HG03354 (cell line): ENCODE measurements around the gene GPD2.

Experiments used
- ATAC-seq: cut with Tn5 transposase; IDR thresholded peaks from one replicate; pipeline ENCODE4 v1.9.1; 2021; ENCODE audit warnings: mild to moderate bottlenecking; ENCODE audit not compliant: unreplicated experiment, poor library complexity, severe bottlenecking

Gene GPD2

GRCh38 chr2:156435718-156436496, at the start of gene GPD2:
GPD2 (plus strand) TSS chr2:156436379; CDS start chr2:156476106, 39,727 bp downstream.
- peak; percentile 71 for ATAC-seq

GRCh38 chr2:156394033-156394741, 42.0 kb upstream of the GPD2 start:
- no peak for ATAC-seq

- peak; percentile 33 for ATAC-seq
Measured at GRCh38 chr2:156396126-156396525, 40.1 kb upstream of the GPD2 start.

- no peak for ATAC-seq
Measured at GRCh38 chr2:156397229-156397628, 39.0 kb upstream of the GPD2 start.

GRCh38 chr2:156398176-156398575, 38.0 kb upstream of the GPD2 start:
- no peak for ATAC-seq

GRCh38 chr2:156399224-156399949, 36.8 kb upstream of the GPD2 start:
- ATAC-seq, result peak; percentile 0

- ATAC-seq, result peak; percentile 38
Measured at GRCh38 chr2:156399950-156400705, 36.1 kb upstream of the GPD2 start.

- ATAC-seq, result peak; percentile 69
Measured at GRCh38 chr2:156400706-156401678, 35.2 kb upstream of the GPD2 start.

GRCh38 chr2:156401861-156402260, 34.3 kb upstream of the GPD2 start:
- ATAC-seq, result no peak

- ATAC-seq, result no peak
Measured at GRCh38 chr2:156405586-156405985, 30.6 kb upstream of the GPD2 start.

- ATAC-seq, result no peak
Measured at GRCh38 chr2:156411835-156412234, 24.3 kb upstream of the GPD2 start.

- ATAC-seq, result no peak
Measured at GRCh38 chr2:156421851-156422250, 14.3 kb upstream of the GPD2 start.

- ATAC-seq, result no peak
Measured at GRCh38 chr2:156423674-156424282, 12.4 kb upstream of the GPD2 start.

- no peak for ATAC-seq
Measured at GRCh38 chr2:156427074-156427473, 9.1 kb upstream of the GPD2 start.

GRCh38 chr2:156429211-156429610, 7.0 kb upstream of the GPD2 start:
- no peak for ATAC-seq

GRCh38 chr2:156430236-156430979, 5.8 kb upstream of the GPD2 start:
- peak; percentile 15 for ATAC-seq

- peak; percentile 66 for ATAC-seq
Measured at GRCh38 chr2:156430980-156431358, 5.2 kb upstream of the GPD2 start.
